B cell (primary cell): ENCODE measurements around the gene LRRC26. TPM values are rescaled to one million over a fixed set of nuclear protein-coding genes. Genes with fewer than 3 reads are reported as not detected.

Experiments used
- ATAC-seq: fragments of 200-7000 bp; cut with Tn5 transposase; one replicate; pipeline ENCODE4 v1.10.0; 2021; ENCODE audit warnings: low read depth, mild to moderate bottlenecking, moderate number of reproducible peaks, moderate library complexity
- CTCF ChIA-PET: fragments of 350-600 bp; sonication (Branson Sonifier 250); formaldehyde crosslinking; loops from one replicate; lab custom pipeline; 2021; ENCODE audit warnings: antibody characterized with exemption, inconsistent platforms; lab: Charles Lee
- POLR2A ChIA-PET: fragments of 350-600 bp; sonication (Branson Sonifier 250); formaldehyde crosslinking; loops from one replicate; lab custom pipeline; 2021; ENCODE audit warnings: antibody characterized with exemption; lab: Charles Lee
- DNase-seq: peaks from one replicate; pipeline ENCODE4 v3.0.0; 2013
- H2AFZ ChIP-seq: 2 replicates; pipeline ENCODE4 v1.6.1; 2012; ENCODE audit warnings: mild to moderate bottlenecking, low read depth, low read length; ENCODE audit not compliant: insufficient read depth, poor library complexity, severe bottlenecking
- H3K27ac ChIP-seq, 2 donors: 1 replicate in 1 of 2; 2 replicates in 1 of 2; pipeline ENCODE4 v1.5.1; 2012 to 2013; ENCODE audit warnings: low read length in 2 of 2, mild to moderate bottlenecking in 2 of 2, moderate library complexity in 1 of 2
- H3K27me3 ChIP-seq, 4 experiments: fragments of 200-600 bp in 1 of 4; sonication (generic) in 1 of 4; replicated peaks in 1 of 4; 1 replicate in 2 of 4; 2 replicates in 2 of 4; pipeline versions ENCODE4 v1.6.1 to v1.7.0; 2013 to 2016; ENCODE audit warnings: low read length in 3 of 4, mild to moderate bottlenecking in 2 of 4, mixed read lengths in 1 of 4, moderate library complexity in 1 of 4; ENCODE audit not compliant: insufficient read depth in 4 of 4, control insufficient read depth in 3 of 4; ENCODE audit errors: control extremely low read depth in 1 of 4
- H3K36me3 ChIP-seq, 2 experiments: replicated peaks in 1 of 2; 1 replicate in 1 of 2; 2 replicates in 1 of 2; pipeline versions ENCODE4 v1.6.1 to v1.7.1; 2013; ENCODE audit warnings: low read length in 1 of 2; ENCODE audit not compliant: insufficient read depth in 2 of 2, control insufficient read depth in 1 of 2; ENCODE audit errors: control extremely low read depth in 1 of 2, extremely low read depth in 1 of 2
- H3K4me1 ChIP-seq, 2 donors: fragments of 200-600 bp in 1 of 2; sonication (generic) in 1 of 2; 1 replicate in 1 of 2; 2 replicates in 1 of 2; pipeline versions ENCODE4 v1.5.1 to v1.6.1; 2013 to 2017; ENCODE audit warnings: low read length in 2 of 2; ENCODE audit not compliant: control insufficient read depth in 2 of 2, insufficient read depth in 2 of 2
- H3K4me2 ChIP-seq: replicated peaks from 2 replicates; pipeline ENCODE3; 2012; ENCODE audit warnings: mild to moderate bottlenecking, low read depth, low read length; ENCODE audit not compliant: poor library complexity, severe bottlenecking
- H3K4me3 ChIP-seq, 5 experiments: fragments of 200-600 bp in 1 of 5; sonication (generic) in 1 of 5; 1 replicate in 3 of 5; 2 replicates in 2 of 5; pipeline versions ENCODE4 v1.5.1 to v1.7.0; 2011 to 2016; ENCODE audit warnings: low read length in 4 of 5, mild to moderate bottlenecking in 4 of 5, low read depth in 2 of 5, control low read depth in 1 of 5, moderate library complexity in 1 of 5; ENCODE audit not compliant: insufficient read depth in 1 of 5; ENCODE audit errors: control extremely low read depth in 1 of 5, extremely low read depth in 1 of 5
- H3K79me2 ChIP-seq: fragments of 200-600 bp; sonication (generic); one replicate; pipeline ENCODE4 v1.6.0; 2016; ENCODE audit warnings: low read length; ENCODE audit not compliant: control insufficient read depth, insufficient read depth
- H3K9ac ChIP-seq: fragments of 200-600 bp; sonication (generic); 2 replicates; pipeline ENCODE4 v1.6.1; 2017; ENCODE audit warnings: mild to moderate bottlenecking, low read length, moderate library complexity
- H3K9me3 ChIP-seq, 3 donors: one replicate each; pipeline versions ENCODE4 v1.6.1 to v1.7.1; 2013; ENCODE audit warnings: low read length in 2 of 3; ENCODE audit not compliant: control insufficient read depth in 2 of 3, insufficient read depth in 1 of 3; ENCODE audit errors: control extremely low read depth in 1 of 3
- H4K20me1 ChIP-seq: 2 replicates; pipeline ENCODE4 v1.6.0; 2012; ENCODE audit warnings: mild to moderate bottlenecking, low read length; ENCODE audit not compliant: insufficient read depth, control insufficient read depth, poor library complexity, severe bottlenecking
- H3K27ac Mint-ChIP-seq: one replicate; pipeline ENCODE4 v1.8.0; 2021; ENCODE audit warnings: mixed read lengths
- H3K27me3 Mint-ChIP-seq: one replicate; pipeline ENCODE4 v1.8.0; 2021; ENCODE audit warnings: mixed read lengths
- H3K4me1 Mint-ChIP-seq: one replicate; pipeline ENCODE4 v1.8.0; 2021; ENCODE audit warnings: mixed read lengths
- H3K4me3 Mint-ChIP-seq: one replicate; pipeline ENCODE4 v1.8.0; 2021; ENCODE audit warnings: mixed read lengths
- H3K9me3 Mint-ChIP-seq: one replicate; pipeline ENCODE4 v1.8.0; 2022; ENCODE audit warnings: mixed read lengths; ENCODE audit not compliant: insufficient read depth
- EZH2 ChIP-seq: IDR thresholded peaks from 2 replicates; pipeline ENCODE4 v1.6.1; 2012; ENCODE audit warnings: borderline replicate concordance, low read depth, mild to moderate bottlenecking, moderate library complexity, low read length; ENCODE audit not compliant: insufficient read depth, poor library complexity, severe bottlenecking
- WGBS: methylation state at CpG from one replicate; pipeline ENCODE4 v1.1.5; 2013; ENCODE audit warnings: missing lambda C conversion rate; ENCODE audit not compliant: insufficient coverage; 5-methylcytosine and 5-hydroxymethylcytosine counted together
- intact Hi-C: fragments of 100-400 bp; cut with micrococcal nuclease; formaldehyde crosslinking; loops from one replicate; pipeline ENCODE4 v1.10.0; 2022
- polyA plus RNA-seq: library from polyadenylated mRNA; depleted of rRNA; stranded (reverse); fragments of >200 nt; gene quantifications from 2 replicates; pipeline ENCODE4 v1.2.3, GENCODE V29; 2012
- total RNA-seq, 2 donors: library from RNA; stranded (reverse); fragments of 120-200 nt in 1 of 2; gene quantifications; 1 replicate in 1 of 2; 2 replicates in 1 of 2; pipeline versions ENCODE4 v1.2.3 to v1.2.4, GENCODE V29; 2013 to 2022
- TF ChIP-seq, protein P1 (sequence below): fragments of 200-600 bp; IDR thresholded peaks from one replicate; pipeline ENCODE4 v1.8.0; 2022; ENCODE audit warnings: antibody characterized with exemption, mild to moderate bottlenecking

The LRRC26 gene
- total and polyA plus RNA-seq, 2 donors (not counting 1 experiment from before 2014, with no cell fraction given): not detected

DNA sequence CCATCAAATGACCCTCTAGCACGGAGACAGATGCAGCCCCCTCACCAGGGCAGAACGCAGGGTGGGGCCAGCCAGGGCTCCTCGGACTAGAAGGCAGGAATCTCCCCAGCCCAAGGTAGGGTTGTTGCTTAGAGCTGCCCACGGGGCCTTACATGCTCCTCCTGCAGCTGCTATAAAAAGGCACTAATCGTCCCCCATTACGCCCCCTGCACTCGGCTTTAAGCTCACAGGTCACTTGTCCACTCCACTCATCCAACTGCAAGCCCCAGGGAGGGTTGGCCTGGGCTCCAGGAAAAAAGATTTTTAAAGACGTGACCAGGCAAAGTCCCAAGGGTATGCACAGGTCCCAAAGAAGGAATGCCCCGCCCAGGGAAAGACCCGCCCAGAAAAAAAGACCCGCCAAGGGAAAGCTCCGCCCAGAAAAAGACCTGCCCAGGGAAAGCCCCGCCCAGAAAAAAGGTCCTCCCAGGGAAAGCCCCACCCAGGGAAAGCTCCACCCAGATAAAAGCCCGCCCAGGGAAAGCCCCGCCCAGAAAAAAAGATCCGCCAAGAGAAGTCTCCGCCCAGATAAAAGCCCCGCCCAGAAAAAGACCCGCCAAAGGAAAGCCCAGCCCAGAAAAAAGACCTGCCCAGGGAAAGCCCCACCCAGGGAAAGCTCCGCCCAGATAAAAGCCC is 19.8 kb downstream of the LRRC26 start:
- Histone ChIP-seq H3K4me2 (no peak overlapping the region), H3K79me2 (no peaks in the 10 kb centered on the region), H3K4me1 (peaks cover 0 to 13% of the 10 kb centered on the region in 2 donors), H3K9me3 (peaks cover 0 to 25% (median 0%) of the 10 kb centered on the region in 3 donors), H3K9ac (no peak overlapping the region), H3K27ac (peak overlapping the region in 1 of 2 donors; percentile 84), H3K27me3 (peaks cover 0 to 13% (median 0%) of the 10 kb centered on the region in 4 experiments), H4K20me1 (no peaks in the 10 kb centered on the region), H3K4me3 (no peak overlapping the region), H3K36me3 (no peaks in the 10 kb centered on the region), H2AFZ (no peak overlapping the region)
- no peak for DNase-seq
- ChIA-PET CTCF (no interaction called here), POLR2A (interaction anchor here (0.7 to 1.2 kb wide), 3 partner anchors 73 to 431 kb away, joined by 3 to 10 read pairs (median 9); partner anchors contain the start of gene UAP1L1)
- 64% methylated on average over 14 of the region's 20 CpGs for WGBS
- intact Hi-C loops: no loop called here
- peaks cover 12% of the 10 kb centered on the region for H3K27me3 Mint-ChIP-seq
- TF ChIP-seq, protein P1, sequence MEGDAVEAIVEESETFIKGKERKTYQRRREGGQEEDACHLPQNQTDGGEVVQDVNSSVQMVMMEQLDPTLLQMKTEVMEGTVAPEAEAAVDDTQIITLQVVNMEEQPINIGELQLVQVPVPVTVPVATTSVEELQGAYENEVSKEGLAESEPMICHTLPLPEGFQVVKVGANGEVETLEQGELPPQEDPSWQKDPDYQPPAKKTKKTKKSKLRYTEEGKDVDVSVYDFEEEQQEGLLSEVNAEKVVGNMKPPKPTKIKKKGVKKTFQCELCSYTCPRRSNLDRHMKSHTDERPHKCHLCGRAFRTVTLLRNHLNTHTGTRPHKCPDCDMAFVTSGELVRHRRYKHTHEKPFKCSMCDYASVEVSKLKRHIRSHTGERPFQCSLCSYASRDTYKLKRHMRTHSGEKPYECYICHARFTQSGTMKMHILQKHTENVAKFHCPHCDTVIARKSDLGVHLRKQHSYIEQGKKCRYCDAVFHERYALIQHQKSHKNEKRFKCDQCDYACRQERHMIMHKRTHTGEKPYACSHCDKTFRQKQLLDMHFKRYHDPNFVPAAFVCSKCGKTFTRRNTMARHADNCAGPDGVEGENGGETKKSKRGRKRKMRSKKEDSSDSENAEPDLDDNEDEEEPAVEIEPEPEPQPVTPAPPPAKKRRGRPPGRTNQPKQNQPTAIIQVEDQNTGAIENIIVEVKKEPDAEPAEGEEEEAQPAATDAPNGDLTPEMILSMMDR: no peak
- TF ChIP-seq EZH2: no peak
- peaks cover 7% of the 10 kb centered on the region for H3K4me1 Mint-ChIP-seq
- no peaks in the 10 kb centered on the region for H3K9me3 Mint-ChIP-seq
- H3K27ac Mint-ChIP-seq: no peak overlapping the region
- ATAC-seq: no peak
- H3K4me3 Mint-ChIP-seq: no peak overlapping the region

DNA sequence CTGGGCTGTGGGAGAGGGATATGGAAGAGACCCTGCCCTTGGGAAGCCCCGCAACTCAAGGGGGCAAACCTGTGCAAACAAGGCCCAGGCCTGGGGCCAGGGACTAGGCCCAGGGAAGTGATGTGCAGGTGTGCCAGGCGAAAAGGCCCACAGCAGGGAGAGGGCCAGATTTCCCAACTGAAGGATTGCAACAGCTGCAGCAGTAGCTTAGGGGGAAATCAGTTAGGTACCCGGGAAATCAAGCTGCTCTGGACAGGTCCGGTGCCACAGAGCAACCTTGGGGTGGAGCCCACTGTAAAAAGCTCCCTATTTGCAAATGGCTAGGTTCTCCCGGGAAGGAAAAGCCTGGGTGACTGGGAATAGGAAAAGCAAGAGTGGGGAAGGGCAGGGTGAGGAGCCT is 20.5 kb downstream of the LRRC26 start:
- WGBS: 90% methylated on average over 4 of the region's 5 CpGs
- H3K27me3 Mint-ChIP-seq: peaks cover 7% of the 10 kb centered on the region
- Histone ChIP-seq H3K36me3 (no peaks in the 10 kb centered on the region), H3K4me3 (no peak overlapping the region), H4K20me1 (no peaks in the 10 kb centered on the region), H3K79me2 (no peaks in the 10 kb centered on the region), H3K27me3 (peaks cover 0 to 13% (median 0%) of the 10 kb centered on the region in 4 experiments), H2AFZ (no peak overlapping the region), H3K4me1 (peaks cover 0 to 13% of the 10 kb centered on the region in 2 donors), H3K9ac (no peak overlapping the region), H3K4me2 (no peak overlapping the region), H3K9me3 (peaks cover 0 to 25% (median 0%) of the 10 kb centered on the region in 3 donors), H3K27ac (no peak overlapping the region)
- DNase-seq: no peak
- ChIA-PET POLR2A (no interaction called here), CTCF (no interaction called here)
- no peak overlapping the region for H3K4me3 Mint-ChIP-seq
- no peak overlapping the region for H3K27ac Mint-ChIP-seq
- ATAC-seq: no peak
- no peaks in the 10 kb centered on the region for H3K9me3 Mint-ChIP-seq
- intact Hi-C loops: no loop called here
- peaks cover 7% of the 10 kb centered on the region for H3K4me1 Mint-ChIP-seq
- TF ChIP-seq, protein P1: no peak
- no peak for TF ChIP-seq EZH2
